Mammary epithelial cell (primary cell): ENCODE data around the gene DCAF7.

Experiments used
- EZH2 ChIP-seq: IDR thresholded peaks from 2 replicates; pipeline ENCODE4 v1.6.1; 2012; ENCODE audit warnings: low read length, inconsistent platforms, borderline replicate concordance
- TF ChIP-seq, protein P1 (sequence below), 2 donors: IDR thresholded peaks in 1 of 2; conservative IDR thresholded peaks in 1 of 2; 2 replicates each; pipeline ENCODE4 v1.5.1; 2011 to 2012; ENCODE audit warnings: inconsistent platforms in 2 of 2, low read length in 2 of 2, mild to moderate bottlenecking in 2 of 2, control low read depth in 1 of 2, low read depth in 1 of 2; ENCODE audit not compliant: insufficient read depth in 1 of 2; ENCODE audit errors: extremely low read depth in 1 of 2

DNA sequence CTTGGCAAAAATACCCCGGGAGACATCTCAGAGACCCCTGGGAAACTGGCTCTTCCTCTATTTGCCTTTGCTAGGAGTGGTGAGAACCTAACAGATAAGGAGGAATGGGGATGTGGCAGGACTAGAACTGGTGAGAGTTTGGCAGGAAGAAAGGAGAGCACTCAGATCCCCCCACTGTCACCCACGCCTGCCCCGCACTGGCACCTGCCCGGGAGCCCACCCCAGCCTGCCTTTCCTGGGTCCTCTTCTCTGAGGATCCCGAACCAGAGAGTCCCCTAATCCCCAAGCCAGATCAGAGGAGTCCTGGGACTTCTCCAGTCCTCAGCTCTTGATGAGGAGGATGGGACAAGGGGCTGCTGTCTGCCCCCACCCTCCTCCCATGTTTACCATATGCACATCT is 23.4 kb upstream of the DCAF7 start:
- TF ChIP-seq, protein P1, sequence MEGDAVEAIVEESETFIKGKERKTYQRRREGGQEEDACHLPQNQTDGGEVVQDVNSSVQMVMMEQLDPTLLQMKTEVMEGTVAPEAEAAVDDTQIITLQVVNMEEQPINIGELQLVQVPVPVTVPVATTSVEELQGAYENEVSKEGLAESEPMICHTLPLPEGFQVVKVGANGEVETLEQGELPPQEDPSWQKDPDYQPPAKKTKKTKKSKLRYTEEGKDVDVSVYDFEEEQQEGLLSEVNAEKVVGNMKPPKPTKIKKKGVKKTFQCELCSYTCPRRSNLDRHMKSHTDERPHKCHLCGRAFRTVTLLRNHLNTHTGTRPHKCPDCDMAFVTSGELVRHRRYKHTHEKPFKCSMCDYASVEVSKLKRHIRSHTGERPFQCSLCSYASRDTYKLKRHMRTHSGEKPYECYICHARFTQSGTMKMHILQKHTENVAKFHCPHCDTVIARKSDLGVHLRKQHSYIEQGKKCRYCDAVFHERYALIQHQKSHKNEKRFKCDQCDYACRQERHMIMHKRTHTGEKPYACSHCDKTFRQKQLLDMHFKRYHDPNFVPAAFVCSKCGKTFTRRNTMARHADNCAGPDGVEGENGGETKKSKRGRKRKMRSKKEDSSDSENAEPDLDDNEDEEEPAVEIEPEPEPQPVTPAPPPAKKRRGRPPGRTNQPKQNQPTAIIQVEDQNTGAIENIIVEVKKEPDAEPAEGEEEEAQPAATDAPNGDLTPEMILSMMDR (conservative IDR thresholded peaks at IDR 0.05 in 1 of 2, IDR thresholded peaks at IDR 0.05 in 1 of 2; ENCODE audit: extremely low read depth in 1 of 2, insufficient read depth in 1 of 2, low read depth in 1 of 2, low read length in 2 of 2) = no peak
- TF ChIP-seq EZH2 = no peak
